SK-N-SH treated with all-trans-retinoic acid at 6 μM for 48 hours (cell line): ENCODE data around the gene PSAP.

ENCODE experiments used
- ISL1 ChIP-seq: fragments of 250-450 bp; sonication (Bioruptor Pico); IDR thresholded peaks from 2 replicates; pipeline ENCODE4 v2.1.2; 2022; ENCODE audit warnings: mild to moderate bottlenecking, moderate library complexity
- PATZ1 ChIP-seq: fragments of 250-450 bp; sonication (Bioruptor Pico); IDR thresholded peaks from 2 replicates; pipeline ENCODE4 v1.8.0; 2020; ENCODE audit warnings: mild to moderate bottlenecking, moderate library complexity, borderline replicate concordance
- PPARA ChIP-seq: fragments of 250-450 bp; sonication (Bioruptor Pico); IDR thresholded peaks from 2 replicates; pipeline ENCODE4 v1.5.0; 2020; ENCODE audit warnings: mild to moderate bottlenecking, borderline replicate concordance
- RARB ChIP-seq: fragments of 250-450 bp; sonication (Bioruptor Pico); IDR thresholded peaks from 2 replicates; pipeline ENCODE4 v1.8.0; 2021; ENCODE audit warnings: mild to moderate bottlenecking, moderate library complexity
- TCF4 ChIP-seq: fragments of 250-450 bp; sonication (Bioruptor Pico); IDR thresholded peaks from 2 replicates; pipeline ENCODE4 v1.8.0; 2021; ENCODE audit warnings: mild to moderate bottlenecking, moderate library complexity, borderline replicate concordance
- TOX ChIP-seq: fragments of 250-450 bp; sonication (Bioruptor Pico); IDR thresholded peaks from 2 replicates; pipeline ENCODE4 v1.8.0; 2021; ENCODE audit warnings: mild to moderate bottlenecking, moderate library complexity, borderline replicate concordance
- ZC3H10 ChIP-seq: fragments of 250-450 bp; sonication (Bioruptor Pico); IDR thresholded peaks from 2 replicates; pipeline ENCODE4 v1.5.1; 2021; ENCODE audit warnings: mild to moderate bottlenecking, moderate library complexity
- ZFP30 ChIP-seq: fragments of 450-650 bp; formaldehyde crosslinking; IDR thresholded peaks from 2 replicates; pipeline ENCODE4 v1.5.0; 2022; ENCODE audit warnings: mild to moderate bottlenecking, moderate library complexity
- ZNF565 ChIP-seq: fragments of 450-650 bp; formaldehyde crosslinking; conservative IDR thresholded peaks from 2 replicates; pipeline ENCODE4 v1.5.0; 2020; ENCODE audit warnings: low read depth, mild to moderate bottlenecking, moderate library complexity

- TF ChIP-seq TOX (CRISPR knock-in tag), result no peak
- no peak for TF ChIP-seq ZC3H10 (CRISPR knock-in tag)
- no peak for TF ChIP-seq ISL1 (CRISPR knock-in tag)
- no peak for TF ChIP-seq ZNF565 (CRISPR knock-in tag)
- TF ChIP-seq ZFP30 (CRISPR knock-in tag), result no peak
- TF ChIP-seq PATZ1 (CRISPR knock-in tag), result no peak
- TF ChIP-seq PPARA (CRISPR knock-in tag), result no peak
- no peak for TF ChIP-seq RARB (CRISPR knock-in tag)
- no peak for TF ChIP-seq TCF4 (CRISPR knock-in tag)
Measured at GRCh38 chr10:71810048-71810750, 40.9 kb downstream of the PSAP start.
